OCI-LY7 (cell line): ENCODE data around the gene CALM3.

Source experiments
- CTCF ChIP-seq: fragments of 200-600 bp; sonication (generic); conservative IDR thresholded peaks from 2 replicates; pipeline ENCODE4 v1.5.1; 2014; ENCODE audit warnings: mild to moderate bottlenecking, antibody characterized with exemption, low read length, moderate library complexity, mixed read lengths
- EZH2phosphoT487 ChIP-seq: fragments of 200-600 bp; sonication (generic); IDR thresholded peaks from 2 replicates; pipeline ENCODE4 v1.6.1; 2018; ENCODE audit warnings: low read depth, borderline replicate concordance, mild to moderate bottlenecking, mixed run types, antibody characterized with exemption, low read length, moderate library complexity, mixed read lengths

- no peak for TF ChIP-seq CTCF
- no peak for TF ChIP-seq EZH2phosphoT487
Observed at GRCh38 chr19:46554161-46554560, 47.0 kb upstream of the CALM3 start.
